K562 (cell line): ENCODE data around the gene RNF39. TPM values are rescaled to one million over a fixed set of nuclear protein-coding genes. Genes with fewer than 3 reads are reported as not detected.

Source experiments
- ATAC-seq: fragments of 200-7000 bp; cut with Tn5 transposase; 3 replicates; pipeline ENCODE4 v1.9.1; 2020; ENCODE audit warnings: moderate library complexity
- BruUV-seq: library from RNA; stranded (reverse); fragments of 400-500 nt; replicated peaks from 2 replicates; lab custom pipeline; 2021; lab: Mats Ljungman, UMichigan
- CTCF ChIA-PET: fragments of 300-600 bp; formaldehyde crosslinking; extraction: SDS; loops from one replicate; lab custom pipeline; 2021; ENCODE audit warnings: low intra/inter-chr PET ratio; lab: Yijun Ruan, JAX
- POLR2A ChIA-PET: fragments of 300-600, 350-650 bp; sonication (Branson Sonifier 250); formaldehyde crosslinking; extraction: SDS; loops from one replicate; lab custom pipeline; 2021; ENCODE audit warnings: antibody characterized with exemption, inconsistent platforms; lab: Yijun Ruan, JAX
- DNase-seq, 4 experiments: peaks; one replicate each; pipeline versions ENCODE4 v3.0.0 to v3.0.0-alpha.2; 2011 to 2018; ENCODE audit warnings: low spot score in 3 of 4, mixed read lengths in 3 of 4; ENCODE audit errors: extremely low read depth in 1 of 4
- FAIRE-seq: peaks from 2 replicates; lab custom pipeline; 2011; peaks lifted over from hg19 to GRCh38; lab: Jason Lieb, UNC
- H2AFZ ChIP-seq: 2 replicates; pipeline ENCODE4 v1.6.0; 2011; ENCODE audit warnings: low read depth, low read length, control low read depth, inconsistent platforms
- H3K27ac ChIP-seq: fragments of 200-600 bp; 3 replicates; pipeline ENCODE4 v1.8.0; 2011; ENCODE audit warnings: low read depth, mild to moderate bottlenecking, control low read depth, inconsistent platforms, low read length, moderate library complexity, mixed read lengths; ENCODE audit errors: extremely low read depth
- H3K27me3 ChIP-seq, 2 experiments: fragments of 300-600 bp in 1 of 2; 2 replicates in 1 of 2; 3 replicates in 1 of 2; pipeline versions ENCODE4 v1.6.0 to v1.8.0; 2011; ENCODE audit warnings: inconsistent platforms in 2 of 2, low read length in 2 of 2, mild to moderate bottlenecking in 1 of 2, mixed read lengths in 1 of 2, moderate library complexity in 1 of 2; ENCODE audit not compliant: control insufficient read depth in 2 of 2, insufficient read depth in 2 of 2
- H3K36me3 ChIP-seq: fragments of 300-600 bp; 3 replicates; pipeline ENCODE4 v1.8.0; 2011; ENCODE audit warnings: mild to moderate bottlenecking, low read length, inconsistent platforms; ENCODE audit not compliant: control insufficient read depth, insufficient read depth
- H3K4me1 ChIP-seq, 2 experiments: fragments of 200-600 bp in 1 of 2; replicated peaks in 1 of 2; 2 replicates in 1 of 2; 3 replicates in 1 of 2; pipeline versions ENCODE4 v1.5.1 to v1.8.0; 2011; ENCODE audit warnings: inconsistent platforms in 2 of 2, low read length in 2 of 2, mild to moderate bottlenecking in 1 of 2, mixed read lengths in 1 of 2, moderate library complexity in 1 of 2; ENCODE audit not compliant: control insufficient read depth in 2 of 2, insufficient read depth in 2 of 2
- H3K4me2 ChIP-seq: 2 replicates; pipeline ENCODE4 v1.6.1; 2011; ENCODE audit warnings: low read length, control low read depth, inconsistent platforms, mixed read lengths; ENCODE audit not compliant: insufficient read depth
- H3K4me3 ChIP-seq: fragments of 200-600 bp; sonication (generic), shearing (Covaris generic); 2 replicates; pipeline ENCODE4 v1.5.1; 2016; ENCODE audit warnings: control low read depth, inconsistent platforms
- H3K79me2 ChIP-seq: fragments of 200-600 bp; 3 replicates; pipeline ENCODE4 v1.8.0; 2011; ENCODE audit warnings: low read length, inconsistent platforms; ENCODE audit not compliant: control insufficient read depth, insufficient read depth
- H3K9ac ChIP-seq, 2 experiments: 2 replicates each; pipeline versions ENCODE4 v1.6.0 to v1.6.1; 2011; ENCODE audit warnings: low read depth in 2 of 2, low read length in 2 of 2, control low read depth in 1 of 2, inconsistent platforms in 1 of 2, mild to moderate bottlenecking in 1 of 2, mixed read lengths in 1 of 2; ENCODE audit not compliant: insufficient read depth in 1 of 2
- H3K9me1 ChIP-seq: one replicate; pipeline ENCODE4 v1.6.0; 2011; ENCODE audit warnings: inconsistent platforms, mild to moderate bottlenecking, low read length, moderate library complexity; ENCODE audit not compliant: control insufficient read depth, insufficient read depth
- H3K9me3 ChIP-seq: replicated peaks from 2 replicates; pipeline ENCODE4 v1.5.1; 2011; ENCODE audit warnings: low read depth, low read length, inconsistent platforms; ENCODE audit not compliant: control insufficient read depth, insufficient read depth
- H4K20me1 ChIP-seq: replicated peaks from 2 replicates; pipeline ENCODE4 v1.6.1; 2011; ENCODE audit warnings: low read length, inconsistent platforms, mixed read lengths; ENCODE audit not compliant: control insufficient read depth, insufficient read depth
- HDAC3 ChIP-seq: fragments of 450-650 bp; IDR thresholded peaks from 2 replicates; pipeline ENCODE4 v1.6.1; 2018; ENCODE audit warnings: borderline replicate concordance, mild to moderate bottlenecking, moderate library complexity; ENCODE audit not compliant: partially characterized antibody
- HEY1 ChIP-seq: fragments of 250-450 bp; sonication (Bioruptor Pico); IDR thresholded peaks from 2 replicates; pipeline ENCODE4 v1.5.0; 2020; ENCODE audit warnings: mild to moderate bottlenecking, moderate library complexity, borderline replicate concordance
- KAT8 ChIP-seq: fragments of 450-650 bp; IDR thresholded peaks from 2 replicates; pipeline ENCODE4 v1.6.1; 2016; ENCODE audit warnings: low read depth, mild to moderate bottlenecking
- KLF13 ChIP-seq: fragments of 450-650 bp; IDR thresholded peaks from 2 replicates; pipeline ENCODE4 v1.6.1; 2016; ENCODE audit warnings: missing genetic modification characterization, low read depth, mild to moderate bottlenecking, missing compliant biosample characterization, moderate library complexity, borderline replicate concordance
- OTX1 ChIP-seq: fragments of 450-650 bp; formaldehyde crosslinking; IDR thresholded peaks from 2 replicates; pipeline ENCODE4 v1.4.0; 2022; ENCODE audit warnings: mild to moderate bottlenecking
- PPARD ChIP-seq: fragments of 250-450 bp; sonication (Bioruptor Pico); IDR thresholded peaks from 2 replicates; pipeline ENCODE4 v1.8.0; 2022; ENCODE audit warnings: inconsistent platforms, mild to moderate bottlenecking, moderate library complexity
- RCOR1 ChIP-seq, 2 experiments: IDR thresholded peaks; 2 replicates each; pipeline ENCODE4 v1.6.1; 2012; ENCODE audit warnings: low read depth in 2 of 2, low read length in 2 of 2, borderline replicate concordance in 1 of 2, improper control_type of control experiment in 1 of 2
- ZBTB7A ChIP-seq: IDR thresholded peaks from 2 replicates; pipeline ENCODE4 v1.6.1; 2011; ENCODE audit warnings: low read depth, mild to moderate bottlenecking, low read length, moderate library complexity, borderline replicate concordance; ENCODE audit not compliant: control insufficient read depth
- ZNF311 ChIP-seq: fragments of 250-450 bp; sonication (Bioruptor Pico); IDR thresholded peaks from 2 replicates; pipeline ENCODE4 v1.4.0; 2020; ENCODE audit warnings: mild to moderate bottlenecking, moderate library complexity
- ZNF644 ChIP-seq: fragments of 200-800 bp; sonication (Bioruptor generic); IDR thresholded peaks from 2 replicates; pipeline ENCODE4 v1.6.1; 2016; ENCODE audit warnings: low read depth, missing genetic modification characterization, missing compliant biosample characterization
- WGBS: fragments of 100-300 bp; shearing (Covaris generic); methylation state at CpG from one replicate; pipeline ENCODE4 v1.1.6; 2016; ENCODE audit warnings: low coverage, mixed read lengths; ENCODE audit not compliant: insufficient coverage; ENCODE audit errors: missing lambda C conversion rate; 5-methylcytosine and 5-hydroxymethylcytosine counted together
- in situ Hi-C: fragments of 300-500 bp; cut with MboI; formaldehyde crosslinking; loops from 4 replicates; pipeline ENCODE4 v1.15.0; 2018; ENCODE audit warnings: inconsistent platforms, mixed read lengths
- intact Hi-C: fragments of 100-400 bp; cut with micrococcal nuclease; formaldehyde crosslinking; loops from 2 replicates; pipeline ENCODE4 v1.14.2; 2022
- polyA plus RNA-seq, 8 experiments: library from polyadenylated mRNA; depleted of rRNA in 4 of 8; stranded (reverse) in 5 of 8; unstranded in 3 of 8; fragments of >200 nt; fragmentation: Nextera tagmentation in 2 of 8; fragmentation: Illumina TruSeq in 1 of 8; extraction: Ambion mirVana in 2 of 8; extraction: Trizol in 1 of 8; gene quantifications; 2 replicates each; pipeline versions ENCODE4 v1.2.1 to v1.2.3, GENCODE V29; 2011 to 2014; ENCODE audit warnings: inconsistent platforms in 1 of 8, missing spikeins in 1 of 8
- total RNA-seq, 7 experiments: library from RNA; depleted of rRNA in 6 of 7; stranded (reverse); fragments of >200 nt in 6 of 7; fragmentation: Illumina TruSeq in 2 of 7; extraction: Trizol in 2 of 7; gene quantifications; 2 replicates each; pipeline versions ENCODE4 v1.2.1 to v1.2.3, GENCODE V29; 2011 to 2021; ENCODE audit warnings: low replicate concordance in 1 of 7
- TF ChIP-seq, protein P1 (sequence below), 2 experiments: fragments of 450-650 bp in 1 of 2; sonication (generic) in 1 of 2; formaldehyde crosslinking in 1 of 2; IDR thresholded peaks; 2 replicates each; pipeline versions ENCODE4 v1.7.1 to v1.9.0; 2016 to 2022; ENCODE audit warnings: inconsistent platforms in 1 of 2, mild to moderate bottlenecking in 1 of 2, missing genetic modification reagents in 1 of 2

RNF39 gene
- total and polyA plus RNA-seq, 9 of the 15 experiments (the other 6 are each of a cell fraction or from before 2014, with no cell fraction given), result not detected

DNA sequence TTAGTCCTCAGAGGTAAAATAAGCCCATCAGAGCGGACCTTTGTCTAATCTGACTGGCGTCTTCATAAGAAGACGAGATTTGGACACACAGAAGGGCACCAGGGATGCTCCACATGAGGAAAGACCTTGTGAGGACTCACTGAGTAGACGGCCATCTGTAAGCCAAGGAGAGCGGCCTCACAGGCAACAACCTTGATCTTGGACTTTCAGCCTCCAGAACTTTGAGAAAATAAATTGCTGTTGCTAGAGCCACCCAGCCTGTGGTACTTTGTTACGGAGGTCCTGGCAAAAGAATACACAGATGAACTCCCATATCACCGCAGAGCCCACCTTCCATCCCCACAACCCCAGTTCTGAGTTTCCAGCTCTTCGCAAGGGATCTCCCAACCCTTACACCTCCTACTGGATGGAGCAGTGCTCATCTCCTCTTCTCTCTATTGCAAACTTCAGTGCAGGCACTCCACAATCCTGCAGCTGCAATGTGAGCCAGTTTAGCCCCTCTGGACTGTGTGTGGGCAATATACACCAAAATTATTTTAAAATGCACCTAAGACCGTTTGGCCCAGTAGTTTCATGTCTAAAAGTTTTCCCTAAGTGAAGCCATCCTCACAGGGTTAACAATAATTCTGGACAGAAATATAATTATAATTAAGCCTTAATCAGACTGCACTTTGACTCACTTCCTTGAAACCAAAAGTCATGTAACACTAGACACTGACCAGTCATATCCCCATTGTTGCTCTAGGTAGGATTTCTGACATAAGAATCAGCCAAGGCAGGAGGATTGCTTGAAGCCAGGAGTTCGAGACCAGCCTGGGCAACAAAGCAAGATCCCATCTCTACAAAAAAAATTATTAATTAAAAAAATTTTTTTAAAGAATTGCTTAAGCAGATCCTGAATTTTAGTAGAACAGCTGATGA, 46.1 kb upstream of the RNF39 start:
- FAIRE-seq, result no peak
- ATAC-seq, result peak; percentile 57; the same call in 2 of the 3 replicates
- H3K36me3 ChIP-seq, result no peaks in the 10 kb centered on the region
- peaks cover 4% of the 10 kb centered on the region in 2 experiments; a peak in 1 of 5 replicates for H3K4me1 ChIP-seq
- H3K9me3 ChIP-seq, result no peaks in the 10 kb centered on the region
- no TSS peak for BruUV-seq
- no peaks in the 10 kb centered on the region for H3K9me1 ChIP-seq
- H3K27ac ChIP-seq, result no peak overlapping the region
- no peak overlapping the region for H3K9ac ChIP-seq
- no peak overlapping the region for H2AFZ ChIP-seq
- no peak for DNase-seq
- WGBS, result 20% methylated on average over 10 of the region's 10 CpGs
- CTCF ChIA-PET, result no interaction called here
- intact Hi-C loops, result no loop called here
- in situ Hi-C loops, result no loop called here
- H3K27me3 ChIP-seq, result peaks cover 4 to 10% of the 10 kb centered on the region in 2 experiments; a peak in 2 of 5 replicates
- H4K20me1 ChIP-seq, result no peaks in the 10 kb centered on the region
- H3K4me3 ChIP-seq, result no peak overlapping the region
- H3K79me2 ChIP-seq, result no peaks in the 10 kb centered on the region
- H3K4me2 ChIP-seq, result no peak overlapping the region
- POLR2A ChIA-PET, result no interaction called here
- TF ChIP-seq HDAC3 (no peak), ZBTB7A (no peak), OTX1 (no peak), KLF13 (tag) (no peak), RCOR1 (IDR thresholded peaks at IDR 0.05; ENCODE audit: borderline replicate concordance in 1 of 2, low read depth in 2 of 2, low read length in 2 of 2) (no peak), ZNF311 (no peak), PPARD (CRISPR knock-in tag) (no peak), ZNF644 (no peak), KAT8 (no peak), HEY1 (CRISPR knock-in tag) (no peak)
- TF ChIP-seq, protein P1, sequence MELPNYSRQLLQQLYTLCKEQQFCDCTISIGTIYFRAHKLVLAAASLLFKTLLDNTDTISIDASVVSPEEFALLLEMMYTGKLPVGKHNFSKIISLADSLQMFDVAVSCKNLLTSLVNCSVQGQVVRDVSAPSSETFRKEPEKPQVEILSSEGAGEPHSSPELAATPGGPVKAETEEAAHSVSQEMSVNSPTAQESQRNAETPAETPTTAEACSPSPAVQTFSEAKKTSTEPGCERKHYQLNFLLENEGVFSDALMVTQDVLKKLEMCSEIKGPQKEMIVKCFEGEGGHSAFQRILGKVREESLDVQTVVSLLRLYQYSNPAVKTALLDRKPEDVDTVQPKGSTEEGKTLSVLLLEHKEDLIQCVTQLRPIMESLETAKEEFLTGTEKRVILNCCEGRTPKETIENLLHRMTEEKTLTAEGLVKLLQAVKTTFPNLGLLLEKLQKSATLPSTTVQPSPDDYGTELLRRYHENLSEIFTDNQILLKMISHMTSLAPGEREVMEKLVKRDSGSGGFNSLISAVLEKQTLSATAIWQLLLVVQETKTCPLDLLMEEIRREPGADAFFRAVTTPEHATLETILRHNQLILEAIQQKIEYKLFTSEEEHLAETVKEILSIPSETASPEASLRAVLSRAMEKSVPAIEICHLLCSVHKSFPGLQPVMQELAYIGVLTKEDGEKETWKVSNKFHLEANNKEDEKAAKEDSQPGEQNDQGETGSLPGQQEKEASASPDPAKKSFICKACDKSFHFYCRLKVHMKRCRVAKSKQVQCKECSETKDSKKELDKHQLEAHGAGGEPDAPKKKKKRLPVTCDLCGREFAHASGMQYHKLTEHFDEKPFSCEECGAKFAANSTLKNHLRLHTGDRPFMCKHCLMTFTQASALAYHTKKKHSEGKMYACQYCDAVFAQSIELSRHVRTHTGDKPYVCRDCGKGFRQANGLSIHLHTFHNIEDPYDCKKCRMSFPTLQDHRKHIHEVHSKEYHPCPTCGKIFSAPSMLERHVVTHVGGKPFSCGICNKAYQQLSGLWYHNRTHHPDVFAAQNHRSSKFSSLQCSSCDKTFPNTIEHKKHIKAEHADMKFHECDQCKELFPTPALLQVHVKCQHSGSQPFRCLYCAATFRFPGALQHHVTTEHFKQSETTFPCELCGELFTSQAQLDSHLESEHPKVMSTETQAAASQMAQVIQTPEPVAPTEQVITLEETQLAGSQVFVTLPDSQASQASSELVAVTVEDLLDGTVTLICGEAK (IDR thresholded peaks at IDR 0.05), result no peak
- TF ChIP-seq, protein P1 (CRISPR knock-in tag; IDR thresholded peaks at IDR 0.05), result no peak
